HL-60/S4 (cell line): ENCODE results near the gene KRT86.
"Not testable (repeated sequence)": the region's sequence is repeated elsewhere in the genome, so short reads cannot be mapped to it uniquely, and the experiment has no call there.

ENCODE experiments used
- in situ Hi-C: fragments of 300-500 bp; cut with MboI; formaldehyde crosslinking; loops from 2 replicates; pipeline ENCODE4 v1.14.3; 2022; ENCODE audit warnings: low sequenced_read_pairs

The KRT86 gene

DNA sequence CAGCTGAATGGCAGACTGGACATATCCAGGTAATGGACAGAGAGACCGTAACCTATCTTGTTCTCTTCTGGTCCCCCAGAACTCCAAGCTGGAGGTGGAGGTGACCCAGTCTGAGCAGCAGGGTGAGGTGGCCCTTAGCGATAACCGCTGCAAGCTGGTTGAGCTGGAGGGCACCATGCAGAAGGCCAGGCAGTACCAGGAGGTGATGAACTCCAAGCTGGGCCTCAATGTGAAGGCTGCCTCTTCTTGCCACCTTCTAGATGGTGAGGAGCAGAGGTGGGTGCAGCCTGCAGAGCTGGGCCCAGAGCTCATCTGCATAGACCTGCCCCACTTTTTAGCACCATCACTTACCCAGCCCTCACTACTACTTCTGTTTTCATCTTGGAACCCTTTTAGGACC is 7.2 kb upstream of the KRT86 start:
- in situ Hi-C loops = no loop called here

DNA sequence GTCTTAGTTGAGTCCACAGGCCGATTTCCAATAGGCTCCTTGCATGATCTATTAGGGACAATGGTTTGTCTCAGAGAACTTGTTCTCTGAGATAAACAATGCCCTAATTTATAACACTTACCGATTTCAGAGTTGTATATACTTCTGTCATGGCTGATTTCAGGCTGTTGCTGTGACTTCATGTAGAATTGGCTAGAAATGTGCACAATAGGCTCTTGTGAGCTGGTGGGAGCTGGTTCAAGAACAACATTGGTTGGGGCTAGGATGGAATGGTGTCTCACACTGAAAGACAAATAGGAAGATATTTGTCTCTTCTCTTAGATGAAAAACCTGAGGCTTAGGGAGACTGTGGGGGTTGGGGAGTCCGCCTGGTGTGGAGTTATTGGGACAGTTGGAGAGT is 6.7 kb upstream of the KRT86 start:
- in situ Hi-C loops = no loop called here

DNA sequence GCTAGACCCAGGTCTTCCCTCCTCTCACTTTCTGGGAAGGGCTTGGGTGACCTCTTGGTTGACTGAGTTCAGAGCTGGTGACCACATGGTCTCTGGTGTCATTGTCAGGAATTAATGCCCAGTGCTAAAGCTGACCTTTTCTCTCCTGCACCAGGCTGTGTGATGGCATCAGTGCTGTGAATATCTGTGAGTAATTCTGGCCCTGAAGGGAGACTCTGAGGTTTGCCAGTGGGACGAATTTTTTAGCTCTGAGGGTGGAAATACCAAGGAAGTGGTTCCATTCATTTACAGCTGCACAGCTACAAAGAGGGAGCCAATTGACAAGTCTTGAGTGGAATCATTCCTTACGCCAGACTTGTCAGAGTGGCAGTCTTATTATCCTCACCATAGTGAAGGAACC is 6.2 kb upstream of the KRT86 start:
- in situ Hi-C loops = no loop called here

DNA sequence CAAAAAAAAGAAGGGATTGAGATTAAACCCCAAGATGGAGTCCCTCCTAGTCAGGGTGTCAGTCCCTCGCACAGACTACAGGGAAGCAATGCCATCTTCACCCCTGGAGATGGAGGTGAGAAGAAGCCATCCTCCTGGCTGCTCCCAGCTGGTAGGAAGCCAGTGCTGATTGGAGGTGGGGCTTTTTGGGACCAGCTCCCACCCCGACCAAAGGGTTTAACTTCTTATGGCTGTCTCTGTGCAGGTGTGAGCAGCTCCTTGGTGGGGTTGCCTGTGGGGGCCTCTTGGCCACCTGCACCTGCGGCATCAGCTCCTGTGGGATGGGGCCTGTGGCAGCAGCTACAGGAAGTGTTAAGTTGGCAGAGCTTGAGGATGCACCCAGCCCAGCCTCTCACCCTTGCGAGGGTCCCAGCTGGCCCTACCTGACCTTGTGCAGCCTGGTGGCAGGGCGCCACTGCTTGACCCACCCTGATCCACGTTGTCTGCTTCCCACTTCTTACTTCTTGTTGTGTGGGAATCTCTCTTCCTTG is 3.8 kb upstream of the KRT86 start:
- in situ Hi-C loops = no loop called here

DNA sequence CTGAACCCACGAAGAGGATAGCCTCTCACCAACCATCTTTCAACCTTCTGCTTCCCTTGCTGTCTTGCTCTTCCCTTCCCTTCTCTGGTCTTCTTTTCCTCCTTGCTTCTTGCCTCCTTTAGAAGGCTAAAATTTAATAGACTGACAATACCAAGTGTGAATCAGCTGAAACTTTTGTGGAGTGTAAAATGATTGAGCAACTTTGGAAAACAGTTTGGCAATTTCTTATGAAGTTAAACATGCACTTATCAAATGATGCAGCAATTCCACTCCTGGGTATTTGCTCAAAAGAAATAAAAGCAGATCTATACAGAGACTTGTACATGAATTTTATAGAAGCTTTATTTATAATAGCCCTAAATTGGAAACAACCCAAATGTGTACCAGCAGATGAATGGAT is 3.3 kb upstream of the KRT86 start:
- in situ Hi-C loops = no loop called here

DNA sequence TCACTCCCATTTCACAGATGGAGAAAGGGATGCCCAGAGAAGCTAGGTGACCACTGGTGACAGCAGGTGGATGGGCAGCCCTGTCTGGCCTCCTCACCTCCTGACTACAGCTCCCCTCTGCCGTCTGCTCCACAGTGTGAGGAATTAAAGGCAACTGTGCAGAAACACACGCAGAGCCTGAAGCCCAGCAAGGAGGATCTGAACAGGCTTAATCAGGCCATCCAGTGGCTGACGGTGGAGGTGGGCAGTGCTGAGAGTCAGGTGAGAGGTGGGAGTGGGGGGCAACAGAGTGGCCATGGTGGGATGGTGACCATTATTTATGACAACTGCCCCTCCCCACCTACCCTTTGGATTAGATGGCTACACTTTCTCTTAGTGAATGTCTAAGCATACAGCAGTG is 1.2 kb downstream of the KRT86 start:
- in situ Hi-C loops = no loop called here

DNA sequence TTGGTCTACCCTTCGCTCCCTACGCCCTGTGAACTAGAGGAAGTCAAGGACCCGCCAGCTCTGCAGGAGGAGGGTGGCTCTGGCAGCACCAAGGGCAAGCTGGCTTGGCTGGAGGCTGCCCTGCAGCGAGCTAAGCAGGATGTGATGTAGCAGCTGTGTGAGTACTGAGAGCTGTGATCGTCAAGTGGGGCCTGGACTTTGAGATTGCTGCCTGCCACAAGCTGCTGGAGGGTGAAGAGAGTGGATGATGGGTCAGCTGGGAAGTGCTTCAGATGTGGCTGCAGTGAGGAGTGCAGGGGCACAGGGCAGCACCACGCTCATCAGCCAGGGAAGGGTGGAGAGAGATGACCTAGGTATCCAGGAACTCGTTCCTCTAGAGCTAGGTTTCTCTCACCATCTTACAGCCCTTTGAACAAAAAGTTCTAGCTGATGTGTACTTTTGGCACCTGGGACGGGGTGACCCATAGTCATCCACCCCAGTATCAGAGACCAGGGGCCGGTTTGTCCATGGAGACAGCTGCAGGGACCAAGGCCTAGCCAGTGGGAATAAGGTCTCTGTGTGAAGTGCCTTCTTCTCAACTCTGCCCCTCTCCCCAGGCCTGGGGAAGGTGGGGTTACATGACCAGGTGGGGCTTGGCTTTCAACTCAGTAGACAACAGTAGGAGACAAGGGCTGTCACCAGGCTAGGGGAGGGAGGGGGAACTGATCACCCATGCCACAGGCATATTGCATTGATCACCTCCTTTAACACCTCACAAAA is 3.2 kb downstream of the KRT86 start:
- in situ Hi-C loops = no loop called here

DNA sequence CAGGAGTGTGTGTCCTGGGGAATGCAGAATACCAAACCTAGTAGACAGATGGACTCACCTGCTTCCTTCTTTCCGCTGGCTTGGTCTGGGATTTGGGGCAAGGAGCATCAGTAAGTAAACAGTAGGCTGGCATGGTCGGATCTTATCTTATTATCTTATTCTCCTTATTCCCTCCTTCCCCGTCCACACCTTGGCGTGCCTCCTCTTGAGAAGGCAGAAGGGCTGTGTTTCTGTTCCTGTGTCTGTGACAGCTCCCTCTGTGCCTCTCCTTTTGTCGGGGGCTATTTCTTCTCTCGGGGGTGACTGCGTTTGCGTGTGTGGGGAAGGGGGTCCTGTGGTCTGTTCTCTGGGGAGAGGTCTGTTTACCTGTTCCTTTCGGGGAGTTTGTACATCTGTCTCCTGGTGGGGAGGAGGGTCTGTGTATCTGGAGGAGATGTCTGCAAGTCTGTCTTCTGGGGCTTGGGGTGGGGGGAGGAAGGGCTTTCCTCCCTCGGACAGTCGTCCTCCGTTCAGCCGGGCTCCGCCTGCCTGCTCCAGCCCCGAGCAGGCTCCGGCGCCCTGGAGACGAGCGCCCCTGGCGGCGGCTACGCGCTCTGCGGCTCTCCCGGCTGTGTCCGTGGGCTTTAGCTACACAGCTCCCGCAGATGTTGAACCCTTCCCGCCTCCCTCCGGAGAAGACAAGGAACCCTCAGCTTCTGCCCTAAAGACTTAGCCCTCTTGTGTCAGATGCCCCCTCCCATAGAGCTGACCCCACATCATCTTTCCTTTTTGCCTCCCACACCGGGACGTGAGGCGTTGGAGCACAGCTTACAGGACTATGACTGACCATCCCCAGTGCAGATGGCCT is 4.4 kb downstream of the KRT86 start:
- in situ Hi-C loops = no loop called here

DNA sequence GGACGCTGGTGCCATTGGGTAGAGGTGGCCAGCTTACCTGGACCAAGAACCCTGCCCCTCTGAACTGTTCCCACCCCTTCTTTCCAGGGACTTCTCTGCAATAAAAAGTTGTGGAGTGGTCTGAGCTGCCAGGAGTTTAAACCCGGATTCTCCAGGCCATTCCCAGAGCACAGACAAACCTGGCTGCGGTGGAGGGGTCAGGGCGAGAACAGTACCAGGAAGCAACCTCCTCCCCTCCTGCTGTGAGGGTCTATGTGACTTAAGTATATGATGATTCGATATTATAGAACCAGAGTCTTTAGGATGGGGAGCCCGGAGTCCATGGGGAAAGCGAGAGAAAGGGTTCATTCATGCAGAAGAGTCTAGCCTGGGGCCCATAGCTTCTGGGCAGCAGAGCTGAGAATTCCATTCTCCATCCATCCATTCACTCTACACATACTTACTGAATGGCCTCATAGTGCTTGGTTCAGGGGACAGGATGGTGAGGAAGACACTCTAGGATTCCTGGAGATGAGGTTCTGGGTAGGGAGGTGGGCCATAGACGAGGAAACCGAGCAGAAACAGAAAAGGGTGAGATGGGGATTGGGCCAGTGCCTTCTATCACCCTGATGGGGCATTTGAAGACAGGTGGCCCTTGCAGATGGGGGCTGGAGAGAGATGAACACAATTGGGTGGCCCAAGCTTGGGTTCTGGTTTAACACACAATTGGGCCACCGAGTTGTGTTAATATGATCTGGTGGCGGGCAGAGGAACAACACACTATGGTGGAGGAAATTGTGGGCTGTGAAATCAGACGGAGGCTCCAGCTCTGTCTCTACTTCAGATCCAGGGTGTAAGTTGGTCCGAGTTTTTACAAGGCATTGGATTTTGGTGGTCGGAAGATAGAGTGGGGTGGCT is 5.2 kb downstream of the KRT86 start:
- in situ Hi-C loops = no loop called here

DNA sequence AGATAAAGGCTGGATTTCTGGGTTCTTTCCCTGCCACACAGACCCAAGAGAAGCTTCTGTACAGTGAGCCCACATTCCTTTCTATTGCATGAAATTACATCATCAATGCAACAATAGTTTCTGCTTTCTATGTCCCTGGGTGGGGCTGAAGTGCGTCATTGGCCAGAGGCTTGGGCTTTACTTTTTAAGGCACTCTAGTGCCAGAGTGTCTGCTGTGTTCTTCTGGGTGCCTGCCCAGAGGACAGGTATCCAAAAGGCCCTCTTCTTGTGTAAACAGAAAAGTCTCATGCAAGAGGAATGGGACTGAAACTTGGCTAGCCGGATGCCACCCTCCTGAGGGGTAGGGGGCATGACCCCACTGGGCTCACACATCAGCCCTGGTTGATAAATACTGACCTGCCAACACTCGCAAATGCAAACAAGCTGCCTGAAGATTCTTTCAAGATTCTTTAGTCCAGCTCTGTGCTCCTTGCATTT is 5.9 kb downstream of the KRT86 start:
- in situ Hi-C loops = no loop called here

DNA sequence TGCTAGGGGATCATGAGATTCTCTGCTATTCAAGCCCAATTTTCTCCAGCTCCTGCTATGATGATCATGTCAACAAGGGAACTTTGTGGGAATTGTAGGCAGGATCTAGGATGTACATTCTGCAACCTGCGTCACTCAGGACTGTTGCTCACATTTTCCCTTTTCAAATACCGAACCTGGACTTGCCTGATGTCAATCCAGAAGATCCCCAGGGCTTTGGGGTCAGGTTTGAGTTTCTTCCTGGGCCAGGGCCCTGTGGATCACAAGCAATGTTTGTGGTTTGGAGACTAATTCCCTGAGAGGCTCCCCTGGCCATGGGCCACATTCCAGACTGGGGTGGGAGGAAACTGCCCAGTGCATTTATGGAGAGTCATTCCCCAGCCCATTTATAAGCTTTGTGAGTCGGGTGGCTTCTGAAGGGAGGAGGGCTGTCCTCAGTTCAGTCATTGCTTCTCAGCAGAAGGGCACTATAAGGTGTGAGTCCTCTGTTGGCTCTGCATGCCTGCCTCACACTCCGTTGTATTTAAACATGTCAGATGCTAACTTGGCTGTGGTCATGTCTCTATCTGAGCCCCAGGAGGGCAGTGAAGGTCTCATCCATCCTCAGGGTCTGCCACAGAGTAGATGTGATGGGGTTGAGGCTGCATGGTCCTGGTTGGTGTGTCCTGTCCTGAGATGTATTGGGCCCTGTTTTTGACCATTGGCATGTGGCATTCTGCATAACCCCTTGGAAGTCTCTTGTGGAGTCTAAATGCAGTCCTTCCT is 6.5 kb downstream of the KRT86 start:
- in situ Hi-C loops = no loop called here

DNA sequence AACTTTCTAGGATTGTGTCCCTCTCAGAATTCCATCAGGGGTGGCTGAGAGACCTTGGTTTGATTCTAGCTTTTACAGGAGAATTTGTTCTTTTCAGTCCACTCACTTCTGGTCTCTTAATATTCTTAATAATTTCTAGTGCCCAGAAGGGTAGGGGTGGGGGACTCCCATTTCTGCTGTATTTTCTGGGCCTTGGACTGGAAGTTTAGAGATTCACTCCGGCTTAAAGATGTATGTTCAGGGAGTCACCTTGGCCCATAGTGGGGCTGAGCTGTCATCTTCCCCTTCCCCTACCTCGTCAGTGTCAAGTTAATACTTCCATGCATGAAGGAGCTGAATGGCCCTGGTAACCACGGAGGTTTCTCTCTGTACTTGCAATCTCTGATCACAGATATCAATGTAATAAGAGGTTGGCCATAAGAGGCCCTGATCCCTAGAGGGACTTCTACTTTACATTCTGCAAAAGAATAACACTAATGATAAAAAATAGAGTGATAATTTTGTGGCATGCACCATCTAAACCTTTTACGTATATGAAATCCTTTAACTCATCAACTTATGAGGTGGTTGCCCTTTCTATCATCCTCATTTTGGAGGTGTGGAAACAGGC is 10.2 kb downstream of the KRT86 start:
- in situ Hi-C loops = no loop called here

DNA sequence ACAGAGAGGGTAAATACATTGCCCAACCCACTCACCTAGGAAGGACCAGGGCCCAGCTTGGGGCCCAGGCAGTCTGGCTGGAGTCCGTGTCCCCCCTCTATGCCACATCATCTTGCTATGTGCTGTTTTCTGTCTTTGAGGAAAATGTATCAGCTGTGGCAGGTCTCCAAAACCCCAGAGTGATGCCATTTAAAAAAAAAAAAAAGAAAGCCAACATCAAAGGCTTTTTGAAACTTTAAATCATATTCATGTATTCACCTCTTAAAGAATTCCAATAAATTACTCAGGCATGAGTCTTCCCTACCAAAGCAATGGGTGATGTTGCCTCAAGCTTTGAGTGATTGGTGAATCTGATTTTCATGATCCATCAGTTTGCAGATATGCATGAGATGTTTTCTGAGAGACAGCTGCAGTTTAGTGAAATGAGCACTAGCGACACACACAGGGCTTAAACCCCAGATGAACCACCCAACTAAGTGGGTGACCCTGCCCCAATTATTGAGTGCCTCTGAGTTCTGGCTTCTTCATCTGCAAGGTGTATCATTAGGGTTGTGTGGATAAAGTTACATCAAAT is 10.8 kb downstream of the KRT86 start:
- in situ Hi-C loops = no loop called here

DNA sequence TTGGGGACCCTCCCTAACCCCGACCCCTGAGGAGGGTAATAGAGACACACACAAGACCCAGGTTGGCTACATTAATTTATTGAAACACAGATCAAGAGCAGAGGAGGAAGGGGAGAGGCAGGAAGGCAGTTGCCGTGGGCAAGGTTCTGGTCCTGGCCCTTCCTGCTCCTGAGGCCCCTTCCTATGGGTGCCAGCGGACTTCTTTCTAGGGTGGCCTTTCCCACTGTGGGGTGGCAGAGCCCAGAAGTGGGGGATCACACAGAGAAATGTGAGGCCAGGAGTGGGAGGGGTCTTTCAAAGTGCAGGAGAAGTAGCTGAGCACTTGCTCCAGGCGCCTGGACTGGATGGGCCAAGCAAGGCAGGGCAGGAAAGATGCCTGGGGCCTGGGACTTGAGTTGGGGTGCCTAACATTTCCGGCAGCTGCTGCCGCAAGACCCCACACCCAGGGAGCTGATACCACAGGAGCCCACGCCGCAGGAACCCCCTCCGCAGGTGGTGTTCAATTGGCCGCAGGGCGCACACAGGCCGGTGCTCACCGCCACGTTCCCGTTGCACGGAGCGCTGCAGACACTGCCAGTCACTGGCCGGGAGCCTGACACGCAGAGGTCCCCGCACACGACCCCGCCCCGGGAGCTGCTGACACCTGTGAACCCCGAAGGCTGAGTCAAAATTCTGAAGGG is 11.5 kb downstream of the KRT86 start:
- in situ Hi-C loops = no loop called here

DNA sequence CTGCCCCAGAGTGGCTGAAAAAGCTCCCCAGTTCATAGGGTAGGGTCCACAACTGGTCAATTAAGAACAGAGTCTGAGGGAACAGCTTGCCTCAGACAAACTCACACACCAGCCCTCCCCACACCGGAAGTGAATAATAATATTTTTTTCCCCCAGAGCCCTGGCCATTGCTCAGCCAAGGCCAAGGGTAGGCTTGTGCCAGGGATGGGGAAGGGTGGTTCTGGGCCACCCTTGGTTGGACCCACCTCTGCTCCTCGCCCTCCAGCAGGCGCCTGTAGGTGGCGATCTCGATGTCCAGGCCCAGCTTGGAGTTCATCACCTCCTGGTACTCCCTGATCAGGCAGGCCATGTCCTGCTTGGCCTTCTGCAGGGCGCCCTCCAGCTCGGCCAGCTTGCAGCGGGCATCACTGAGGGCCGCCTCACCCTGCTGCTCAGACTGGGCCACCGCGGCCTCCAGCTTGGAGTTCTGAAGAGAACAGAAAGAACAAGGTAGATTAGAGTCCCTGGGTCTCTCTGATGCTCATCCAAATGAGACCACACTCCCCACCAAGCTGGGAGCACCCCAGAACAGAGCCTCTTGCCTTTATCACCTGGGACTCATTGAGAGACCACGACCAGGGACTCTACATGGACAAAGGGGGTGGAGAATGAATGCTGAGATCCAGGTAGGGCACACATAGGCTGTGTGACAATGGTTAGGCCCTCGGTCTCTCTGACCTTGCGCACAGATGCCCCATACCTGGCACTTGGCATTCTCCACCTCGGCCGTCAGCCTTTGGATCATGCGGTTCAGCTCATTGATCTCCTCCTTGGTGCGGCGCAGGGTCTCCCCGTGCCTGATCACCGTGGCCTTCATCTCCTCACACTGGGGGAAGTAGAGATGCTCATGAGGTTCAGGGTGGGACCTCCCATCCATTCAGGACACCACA is 12.7 kb downstream of the KRT86 start:
- in situ Hi-C loops = not testable (repeated sequence)

DNA sequence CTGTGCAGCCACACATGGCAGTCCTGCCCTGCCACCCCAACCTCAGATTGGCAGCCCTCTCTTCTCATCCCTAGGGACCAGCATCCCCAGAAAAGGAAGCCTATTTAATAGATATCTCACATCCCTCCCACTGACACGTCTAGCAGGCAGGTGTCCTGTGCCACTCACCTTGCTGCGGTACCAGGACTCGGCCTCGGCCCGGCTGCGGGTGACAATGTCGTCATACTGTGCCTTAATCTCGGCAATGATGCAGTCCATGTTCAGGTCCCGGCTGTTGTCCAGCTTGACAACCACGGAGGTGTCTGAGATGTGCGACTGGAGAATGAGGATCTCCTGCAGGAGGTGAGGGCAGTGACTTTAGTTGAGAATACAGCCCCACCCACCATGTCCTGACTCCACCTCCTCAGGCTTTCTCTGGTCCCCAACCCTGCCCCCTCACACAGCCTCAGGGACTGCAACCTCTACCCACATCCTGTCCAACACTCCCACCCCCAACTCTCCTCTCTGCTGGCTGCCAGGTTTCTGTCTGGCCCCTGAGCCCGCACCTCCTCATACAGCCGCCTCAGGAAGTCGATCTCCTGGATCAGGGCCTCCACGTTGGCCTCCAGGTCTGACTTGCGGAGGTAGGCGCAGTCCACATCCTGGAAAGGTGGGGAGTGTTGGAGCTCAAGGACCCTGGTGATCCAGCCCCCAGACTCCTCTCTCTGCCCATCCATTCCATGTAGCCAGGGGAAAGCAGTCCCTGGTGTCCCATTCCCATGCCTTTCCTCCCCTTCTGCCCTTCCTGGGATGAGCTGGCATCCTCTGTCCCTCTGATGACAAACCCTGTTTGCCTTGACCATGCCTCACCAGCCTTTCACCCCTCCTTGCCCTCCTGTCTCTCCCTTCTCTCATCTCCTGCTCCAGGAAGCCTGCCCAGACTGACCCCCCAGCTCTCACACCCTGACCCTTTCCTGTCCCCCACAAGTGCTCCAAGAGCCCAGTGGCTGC is 13.7 kb downstream of the KRT86 start:
- in situ Hi-C loops = not testable (repeated sequence)
